ENCODE results near the gene RECQL5. TPM values are rescaled to one million over a fixed set of nuclear protein-coding genes. Genes with fewer than 3 reads are reported as not detected.
A peak's percentile ranks its signal among the peaks of the same experiment; 100 is the strongest.

The RECQL5 gene
- total RNA-seq, 4 donors from 2014 or later, result 26.3 to 85.0 (median 44.1) TPM

DNA sequence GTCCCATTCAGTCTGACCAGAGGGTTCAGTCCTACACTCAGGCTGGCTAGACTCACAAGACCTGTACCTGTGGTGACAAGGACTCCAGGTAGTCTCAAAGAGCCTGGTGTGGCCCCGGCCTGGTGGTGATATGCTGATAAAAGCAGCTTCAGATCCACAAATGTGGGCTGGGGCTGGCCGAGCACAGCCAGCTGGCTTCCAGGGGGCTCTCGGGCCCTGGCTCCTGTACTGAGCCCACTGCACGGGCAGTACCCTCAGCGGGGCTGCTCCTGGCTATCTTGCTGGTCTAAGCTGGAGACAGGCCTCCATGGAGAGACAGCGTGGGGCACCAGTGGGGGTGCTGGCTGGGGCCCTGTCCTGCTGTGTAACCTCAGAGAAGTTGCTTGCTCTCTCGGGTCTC, 29.4 kb downstream of the RECQL5 start:
- H3K27ac ChIP-seq, result peak overlapping the region in 1 of 4 donors; percentile 75
- DNase-seq, result no peak
- peaks cover 5 to 62% (median 9%) of the 10 kb centered on the region in 4 donors for H3K4me1 ChIP-seq
- no peak overlapping the region for H3K4me3 ChIP-seq
- no peaks in the 10 kb centered on the region for H3K9me3 ChIP-seq
- TF ChIP-seq, protein P1, sequence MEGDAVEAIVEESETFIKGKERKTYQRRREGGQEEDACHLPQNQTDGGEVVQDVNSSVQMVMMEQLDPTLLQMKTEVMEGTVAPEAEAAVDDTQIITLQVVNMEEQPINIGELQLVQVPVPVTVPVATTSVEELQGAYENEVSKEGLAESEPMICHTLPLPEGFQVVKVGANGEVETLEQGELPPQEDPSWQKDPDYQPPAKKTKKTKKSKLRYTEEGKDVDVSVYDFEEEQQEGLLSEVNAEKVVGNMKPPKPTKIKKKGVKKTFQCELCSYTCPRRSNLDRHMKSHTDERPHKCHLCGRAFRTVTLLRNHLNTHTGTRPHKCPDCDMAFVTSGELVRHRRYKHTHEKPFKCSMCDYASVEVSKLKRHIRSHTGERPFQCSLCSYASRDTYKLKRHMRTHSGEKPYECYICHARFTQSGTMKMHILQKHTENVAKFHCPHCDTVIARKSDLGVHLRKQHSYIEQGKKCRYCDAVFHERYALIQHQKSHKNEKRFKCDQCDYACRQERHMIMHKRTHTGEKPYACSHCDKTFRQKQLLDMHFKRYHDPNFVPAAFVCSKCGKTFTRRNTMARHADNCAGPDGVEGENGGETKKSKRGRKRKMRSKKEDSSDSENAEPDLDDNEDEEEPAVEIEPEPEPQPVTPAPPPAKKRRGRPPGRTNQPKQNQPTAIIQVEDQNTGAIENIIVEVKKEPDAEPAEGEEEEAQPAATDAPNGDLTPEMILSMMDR (IDR thresholded peaks at IDR 0.05), result no peak
- TF ChIP-seq POLR2A (IDR thresholded peaks at IDR 0.05), result no peak
- no peaks in the 10 kb centered on the region for H3K36me3 ChIP-seq
- no peaks in the 10 kb centered on the region for H3K27me3 ChIP-seq

DNA sequence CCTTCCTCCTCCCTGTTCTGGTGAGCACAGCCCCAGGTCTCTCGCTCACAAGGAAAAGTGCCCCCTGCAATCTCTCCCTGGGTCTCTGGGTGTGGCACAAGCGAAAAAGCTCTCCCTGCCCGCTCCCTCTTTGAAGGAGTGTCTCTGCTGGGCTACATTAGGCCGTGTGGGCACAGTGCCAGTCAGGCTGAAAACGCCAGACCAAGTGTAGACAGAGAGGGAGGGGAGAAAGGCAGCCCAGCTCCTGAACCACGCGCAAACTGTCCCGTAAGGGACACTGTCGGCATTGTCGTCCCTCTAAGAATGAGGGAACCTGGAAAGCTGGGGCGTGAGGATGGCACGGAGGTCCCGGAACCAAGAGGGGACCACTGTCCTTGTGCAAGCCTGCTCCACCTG, 29.8 kb downstream of the RECQL5 start:
- Histone ChIP-seq H3K27me3 (no peaks in the 10 kb centered on the region), H3K4me3 (no peak overlapping the region), H3K4me1 (peaks cover 5 to 62% (median 9%) of the 10 kb centered on the region in 4 donors), H3K36me3 (no peaks in the 10 kb centered on the region), H3K27ac (peak overlapping the region in 1 of 4 donors; percentile 75), H3K9me3 (no peaks in the 10 kb centered on the region)
- TF ChIP-seq POLR2A (IDR thresholded peaks at IDR 0.05), result no peak
- TF ChIP-seq, protein P1 (IDR thresholded peaks at IDR 0.05), result no peak
- DNase-seq, result no peak

DNA sequence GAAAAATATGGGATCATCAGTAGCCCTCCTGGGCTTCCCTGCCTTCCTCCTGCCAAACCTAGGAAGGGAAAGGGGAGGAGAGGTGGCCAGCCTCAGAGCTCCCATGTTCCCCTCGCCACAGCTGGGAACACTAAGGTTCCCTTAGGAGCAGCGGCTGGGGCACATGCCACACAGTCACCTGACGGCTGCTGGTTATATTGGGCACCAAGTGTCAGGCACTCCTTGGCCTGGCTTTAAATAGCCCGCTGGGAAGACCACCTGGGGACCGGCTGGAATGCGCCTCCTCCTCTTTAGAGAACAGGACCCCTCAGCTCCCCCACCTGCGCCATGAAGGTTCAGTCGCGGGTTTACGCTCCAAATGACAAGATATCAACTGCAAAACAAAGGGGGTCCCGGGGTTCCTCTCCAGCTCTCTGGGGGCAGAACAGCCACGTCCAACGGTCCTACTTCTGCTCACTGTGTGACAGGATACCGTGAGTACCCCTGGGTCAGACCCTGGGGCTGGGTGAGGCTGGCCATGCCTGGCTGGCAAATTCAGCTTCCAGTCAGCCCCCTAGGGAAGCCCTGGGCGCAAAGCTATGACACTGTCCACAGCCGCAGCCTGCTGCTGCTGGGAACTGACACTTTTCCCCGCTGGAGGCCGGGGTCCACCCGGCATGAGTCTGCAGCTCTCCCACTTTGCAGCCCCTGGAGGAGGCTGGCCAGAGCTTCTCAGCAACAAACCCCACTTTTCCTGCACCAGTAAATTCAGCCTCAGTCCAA, 30.4 kb downstream of the RECQL5 start:
- TF ChIP-seq, protein P1 (IDR thresholded peaks at IDR 0.05), result no peak
- no peak for TF ChIP-seq POLR2A (IDR thresholded peaks at IDR 0.05)
- peaks cover 5 to 63% (median 9%) of the 10 kb centered on the region in 4 donors for H3K4me1 ChIP-seq

DNA sequence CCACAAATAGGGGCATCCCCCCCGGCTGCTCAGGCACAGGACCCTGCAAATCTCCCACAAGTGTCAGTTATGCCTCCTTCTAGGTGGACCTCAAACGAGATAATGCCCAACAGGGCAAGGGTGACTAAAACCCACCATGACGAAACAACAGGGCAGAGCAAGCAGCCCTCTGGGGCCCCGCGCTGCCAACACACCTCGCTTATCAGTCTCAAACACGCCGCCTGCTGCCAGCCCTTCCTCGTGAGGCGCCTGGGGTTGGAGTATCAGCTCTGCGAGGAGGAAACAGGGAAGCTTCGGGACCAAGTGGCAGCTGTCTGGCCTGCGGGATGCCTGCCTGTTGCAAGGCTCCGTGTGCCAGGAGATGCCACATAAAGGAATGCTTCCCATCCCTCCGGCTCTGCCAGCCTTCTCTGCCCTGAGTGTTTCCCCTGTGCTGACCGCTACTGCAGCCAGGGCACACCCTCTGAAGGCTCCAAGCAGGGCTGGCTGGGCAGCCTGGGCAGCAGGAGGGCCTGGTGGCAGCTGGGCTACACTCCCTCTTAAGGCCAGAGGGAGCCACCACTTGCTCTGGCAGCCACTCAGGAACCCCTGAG, 31.2 kb downstream of the RECQL5 start:
- TF ChIP-seq, protein P1 (IDR thresholded peaks at IDR 0.05), result peak in 2 of 6 experiments; percentile 9 to 26
- no peak for TF ChIP-seq POLR2A (IDR thresholded peaks at IDR 0.05)
- Histone ChIP-seq H3K4me3 (no peak overlapping the region), H3K36me3 (no peaks in the 10 kb centered on the region), H3K27me3 (no peaks in the 10 kb centered on the region), H3K4me1 (peaks cover 5 to 63% (median 9%) of the 10 kb centered on the region in 4 donors), H3K27ac (peak overlapping the region in 2 of 4 donors; percentile 45 to 75), H3K9me3 (no peaks in the 10 kb centered on the region)
- peak in 2 of 3 donors; percentile 77 to 84 for DNase-seq

More for the DNA sequence above, 30.4 kb downstream of the RECQL5 start:
- DNase-seq, result no peak
- H3K27me3 ChIP-seq, result no peaks in the 10 kb centered on the region
- no peaks in the 10 kb centered on the region for H3K36me3 ChIP-seq
- H3K4me3 ChIP-seq, result no peak overlapping the region
- H3K9me3 ChIP-seq, result no peaks in the 10 kb centered on the region
- peak overlapping the region in 1 of 4 donors; percentile 75 for H3K27ac ChIP-seq

DNA sequence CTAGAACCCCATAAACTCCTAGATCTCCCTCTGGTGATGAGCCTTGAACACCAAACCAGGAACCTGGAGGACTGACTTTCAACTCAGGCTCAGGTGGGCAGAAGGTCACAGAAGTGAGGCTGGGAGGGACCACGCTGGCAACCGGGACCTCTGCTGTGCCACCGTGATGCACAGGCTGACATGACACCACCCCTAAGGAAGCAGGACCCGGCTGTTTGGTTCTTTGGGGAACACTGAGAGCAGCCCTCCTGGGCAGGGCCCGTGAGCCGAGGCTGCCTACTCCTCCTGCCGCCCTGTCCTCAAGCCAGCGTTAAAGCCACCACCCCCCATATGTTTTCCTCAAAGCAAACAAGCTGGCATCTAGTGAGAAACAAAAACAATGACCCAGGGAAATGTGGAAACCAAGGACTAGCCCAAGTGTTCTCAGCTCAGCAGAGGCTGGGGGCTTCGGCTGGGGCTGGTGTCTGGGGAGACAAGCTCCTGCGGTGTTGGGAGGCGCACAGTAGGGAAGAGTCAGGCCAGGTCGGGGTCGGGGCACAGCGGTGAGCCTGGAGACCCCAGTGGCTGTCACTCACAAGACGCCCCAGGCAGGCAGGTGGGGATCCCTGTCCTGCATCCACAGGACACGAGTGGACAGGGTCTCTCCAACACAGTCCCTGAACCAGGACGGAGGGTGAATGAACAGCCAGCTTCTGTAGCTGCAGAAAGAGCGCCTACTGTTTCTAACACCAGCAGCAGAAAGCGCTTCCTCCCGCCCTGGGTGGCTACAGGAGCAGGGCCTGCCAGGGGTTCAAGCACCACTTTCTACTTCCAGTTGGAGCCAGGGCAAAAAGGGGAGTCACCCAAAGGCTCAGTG, 32.0 kb downstream of the RECQL5 start:
- peaks cover 0 to 3% (median 0%) of the 10 kb centered on the region in 3 donors for H3K36me3 ChIP-seq
- no peaks in the 10 kb centered on the region for H3K27me3 ChIP-seq
- H3K9me3 ChIP-seq, result no peaks in the 10 kb centered on the region
- TF ChIP-seq, protein P1 (IDR thresholded peaks at IDR 0.05), result no peak
- TF ChIP-seq POLR2A (IDR thresholded peaks at IDR 0.05), result no peak
- H3K4me1 ChIP-seq, result peaks cover 5 to 63% (median 9%) of the 10 kb centered on the region in 4 donors
- peak overlapping the region in 2 of 4 donors; percentile 45 to 75 for H3K27ac ChIP-seq
- DNase-seq, result no peak
- peak overlapping the region in 1 of 4 donors; percentile 1 for H3K4me3 ChIP-seq
